HepG2 (cell line): ENCODE data around the gene F12. TPM values are rescaled to one million over a fixed set of nuclear protein-coding genes. Genes with fewer than 3 reads are reported as not detected.
A peak's percentile ranks its signal among the peaks of the same experiment; 100 is the strongest.

ENCODE experiments used
- CC2D1A ChIP-seq: sonication (generic); formaldehyde crosslinking; IDR thresholded peaks from 2 replicates; pipeline ENCODE4 v1.8.1; 2023; ENCODE audit warnings: mild to moderate bottlenecking, missing genetic modification reagents
- CREM ChIP-seq, 2 experiments: sonication (generic) in 1 of 2; formaldehyde crosslinking in 1 of 2; IDR thresholded peaks; 2 replicates each; pipeline versions ENCODE4 v1.4.0 to v1.6.1; 2016 to 2020; ENCODE audit warnings: antibody characterized with exemption in 1 of 2, mild to moderate bottlenecking in 1 of 2, missing genetic modification reagents in 1 of 2
- HES4 ChIP-seq: sonication (generic); formaldehyde crosslinking; IDR thresholded peaks from 2 replicates; pipeline ENCODE4 v1.9.0; 2021; ENCODE audit warnings: mild to moderate bottlenecking, missing genetic modification reagents, borderline replicate concordance
- HMG20B ChIP-seq: conservative IDR thresholded peaks from 2 replicates; pipeline ENCODE4 v1.6.1; 2016; ENCODE audit warnings: missing genetic modification reagents, missing compliant biosample characterization
- MAFG ChIP-seq: sonication (generic); formaldehyde crosslinking; IDR thresholded peaks from 2 replicates; pipeline ENCODE4 v1.5.1; 2020; ENCODE audit warnings: mild to moderate bottlenecking, missing genetic modification reagents
- MBD4 ChIP-seq: IDR thresholded peaks from 2 replicates; pipeline ENCODE4 v1.6.1; 2012; ENCODE audit warnings: low read length, inconsistent platforms, borderline replicate concordance
- SAFB2 ChIP-seq: sonication (generic); formaldehyde crosslinking; IDR thresholded peaks from 2 replicates; pipeline ENCODE4 v1.5.1; 2020; ENCODE audit warnings: missing genetic modification reagents, low read depth, mild to moderate bottlenecking, borderline replicate concordance
- SMAD3 ChIP-seq: sonication (generic); formaldehyde crosslinking; IDR thresholded peaks from 2 replicates; pipeline ENCODE4 v1.4.0; 2020; ENCODE audit warnings: missing genetic modification reagents
- SMARCE1 ChIP-seq: fragments of 450-650 bp; IDR thresholded peaks from 2 replicates; pipeline ENCODE4 v1.6.1; 2017; ENCODE audit warnings: borderline replicate concordance
- U2AF2 ChIP-seq: fragments of 200-400 bp; formaldehyde crosslinking; IDR thresholded peaks from 2 replicates; pipeline ENCODE4 v1.6.1; 2017; ENCODE audit warnings: low read depth, mild to moderate bottlenecking, low read length
- ZBTB42 ChIP-seq: sonication (generic); formaldehyde crosslinking; IDR thresholded peaks from 2 replicates; pipeline ENCODE4 v1.5.0; 2020; ENCODE audit warnings: mild to moderate bottlenecking, missing genetic modification reagents
- ZFP37 ChIP-seq: sonication (generic); formaldehyde crosslinking; IDR thresholded peaks from 2 replicates; pipeline ENCODE4 v1.4.0; 2020; ENCODE audit warnings: missing genetic modification reagents, borderline replicate concordance
- ZNF441 ChIP-seq: sonication (generic); formaldehyde crosslinking; IDR thresholded peaks from 2 replicates; pipeline ENCODE4 v1.7.0; 2021; ENCODE audit warnings: missing genetic modification reagents, borderline replicate concordance
- ZNF510 ChIP-seq: sonication (generic); formaldehyde crosslinking; IDR thresholded peaks from 2 replicates; pipeline ENCODE4 v1.4.0; 2020; ENCODE audit warnings: low read depth, mild to moderate bottlenecking, missing genetic modification reagents
- ZNF580 ChIP-seq: IDR thresholded peaks from 2 replicates; pipeline ENCODE4 v1.6.1; 2016; ENCODE audit warnings: low read depth, borderline replicate concordance
- ZNF737 ChIP-seq: sonication (generic); formaldehyde crosslinking; IDR thresholded peaks from 2 replicates; pipeline ENCODE4 v1.5.0; 2020; ENCODE audit warnings: missing genetic modification reagents, mild to moderate bottlenecking, borderline replicate concordance
- ZNF790 ChIP-seq: sonication (generic); formaldehyde crosslinking; IDR thresholded peaks from 2 replicates; pipeline ENCODE4 v1.8.0; 2022; ENCODE audit warnings: missing genetic modification reagents, mild to moderate bottlenecking, borderline replicate concordance
- ZNF879 ChIP-seq: sonication (generic); formaldehyde crosslinking; IDR thresholded peaks from 2 replicates; pipeline ENCODE4 v1.8.1; 2023; ENCODE audit warnings: missing genetic modification reagents
- polyA plus RNA-seq, 8 experiments: library from polyadenylated mRNA; depleted of rRNA in 3 of 8; stranded (reverse) in 7 of 8; unstranded in 1 of 8; fragments of >200 nt; fragmentation: Illumina TruSeq in 4 of 8; extraction: Trizol in 4 of 8; gene quantifications; 2 replicates each; pipeline versions ENCODE4 v1.2.1 to v1.2.3, GENCODE V29; 2011 to 2016; ENCODE audit warnings: low read depth in 4 of 8, missing spikeins in 1 of 8, mixed read lengths in 1 of 8; ENCODE audit not compliant: insufficient read depth in 1 of 8
- total RNA-seq, 5 experiments: library from RNA; depleted of rRNA; stranded (reverse); fragments of >200 nt; fragmentation: Illumina TruSeq; extraction: Trizol; gene quantifications; 2 replicates each; pipeline ENCODE4 v1.2.3, GENCODE V29; 2016; ENCODE audit warnings: low read depth in 1 of 5
- TF ChIP-seq, protein P1 (sequence below): IDR thresholded peaks from 2 replicates; pipeline ENCODE4 v1.6.1; 2012; ENCODE audit warnings: low read length, improper control_type of control experiment
- TF ChIP-seq, protein P2 (sequence below): sonication (generic); formaldehyde crosslinking; IDR thresholded peaks from 2 replicates; pipeline ENCODE4 v1.4.0; 2020; ENCODE audit warnings: missing genetic modification reagents
- TF ChIP-seq, protein P3 (sequence below): IDR thresholded peaks from 2 replicates; pipeline ENCODE4 v1.6.1; 2016; ENCODE audit warnings: missing compliant biosample characterization, missing genetic modification reagents, borderline replicate concordance

Gene F12
- total and polyA plus RNA-seq, 2 of the 13 experiments (the other 11 are each of a cell fraction or from before 2014, with no cell fraction given), result 2.5 to 3.0 TPM

- TF ChIP-seq CREM (IDR thresholded peaks at IDR 0.05), result no peak
- TF ChIP-seq CREM (CRISPR knock-in tag; IDR thresholded peaks at IDR 0.05), result no peak
- no peak for TF ChIP-seq ZFP37 (CRISPR knock-in tag)
- peak; percentile 79; the same call in 1 of the 2 replicates for TF ChIP-seq ZNF790
- TF ChIP-seq U2AF2, result no peak
- TF ChIP-seq, protein P1, sequence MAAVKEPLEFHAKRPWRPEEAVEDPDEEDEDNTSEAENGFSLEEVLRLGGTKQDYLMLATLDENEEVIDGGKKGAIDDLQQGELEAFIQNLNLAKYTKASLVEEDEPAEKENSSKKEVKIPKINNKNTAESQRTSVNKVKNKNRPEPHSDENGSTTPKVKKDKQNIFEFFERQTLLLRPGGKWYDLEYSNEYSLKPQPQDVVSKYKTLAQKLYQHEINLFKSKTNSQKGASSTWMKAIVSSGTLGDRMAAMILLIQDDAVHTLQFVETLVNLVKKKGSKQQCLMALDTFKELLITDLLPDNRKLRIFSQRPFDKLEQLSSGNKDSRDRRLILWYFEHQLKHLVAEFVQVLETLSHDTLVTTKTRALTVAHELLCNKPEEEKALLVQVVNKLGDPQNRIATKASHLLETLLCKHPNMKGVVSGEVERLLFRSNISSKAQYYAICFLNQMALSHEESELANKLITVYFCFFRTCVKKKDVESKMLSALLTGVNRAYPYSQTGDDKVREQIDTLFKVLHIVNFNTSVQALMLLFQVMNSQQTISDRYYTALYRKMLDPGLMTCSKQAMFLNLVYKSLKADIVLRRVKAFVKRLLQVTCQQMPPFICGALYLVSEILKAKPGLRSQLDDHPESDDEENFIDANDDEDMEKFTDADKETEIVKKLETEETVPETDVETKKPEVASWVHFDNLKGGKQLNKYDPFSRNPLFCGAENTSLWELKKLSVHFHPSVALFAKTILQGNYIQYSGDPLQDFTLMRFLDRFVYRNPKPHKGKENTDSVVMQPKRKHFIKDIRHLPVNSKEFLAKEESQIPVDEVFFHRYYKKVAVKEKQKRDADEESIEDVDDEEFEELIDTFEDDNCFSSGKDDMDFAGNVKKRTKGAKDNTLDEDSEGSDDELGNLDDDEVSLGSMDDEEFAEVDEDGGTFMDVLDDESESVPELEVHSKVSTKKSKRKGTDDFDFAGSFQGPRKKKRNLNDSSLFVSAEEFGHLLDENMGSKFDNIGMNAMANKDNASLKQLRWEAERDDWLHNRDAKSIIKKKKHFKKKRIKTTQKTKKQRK, result no peak
- TF ChIP-seq ZBTB42 (CRISPR knock-in tag), result 0 out of 2 replicates have a peak, but pooled peaks have one; percentile 63
- no peak for TF ChIP-seq ZNF510
- TF ChIP-seq CC2D1A, result 0 out of 2 replicates have a peak, but pooled peaks have one; percentile 48
- TF ChIP-seq, protein P2, sequence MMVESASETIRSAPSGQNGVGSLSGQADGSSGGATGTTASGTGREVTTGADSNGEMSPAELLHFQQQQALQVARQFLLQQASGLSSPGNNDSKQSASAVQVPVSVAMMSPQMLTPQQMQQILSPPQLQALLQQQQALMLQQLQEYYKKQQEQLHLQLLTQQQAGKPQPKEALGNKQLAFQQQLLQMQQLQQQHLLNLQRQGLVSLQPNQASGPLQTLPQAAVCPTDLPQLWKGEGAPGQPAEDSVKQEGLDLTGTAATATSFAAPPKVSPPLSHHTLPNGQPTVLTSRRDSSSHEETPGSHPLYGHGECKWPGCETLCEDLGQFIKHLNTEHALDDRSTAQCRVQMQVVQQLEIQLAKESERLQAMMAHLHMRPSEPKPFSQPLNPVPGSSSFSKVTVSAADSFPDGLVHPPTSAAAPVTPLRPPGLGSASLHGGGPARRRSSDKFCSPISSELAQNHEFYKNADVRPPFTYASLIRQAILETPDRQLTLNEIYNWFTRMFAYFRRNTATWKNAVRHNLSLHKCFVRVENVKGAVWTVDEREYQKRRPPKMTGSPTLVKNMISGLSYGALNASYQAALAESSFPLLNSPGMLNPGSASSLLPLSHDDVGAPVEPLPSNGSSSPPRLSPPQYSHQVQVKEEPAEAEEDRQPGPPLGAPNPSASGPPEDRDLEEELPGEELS (CRISPR knock-in tag), result no peak
- TF ChIP-seq ZNF737 (CRISPR knock-in tag), result no peak
- no peak for TF ChIP-seq MBD4
- TF ChIP-seq ZNF879, result no peak
- TF ChIP-seq, protein P3, sequence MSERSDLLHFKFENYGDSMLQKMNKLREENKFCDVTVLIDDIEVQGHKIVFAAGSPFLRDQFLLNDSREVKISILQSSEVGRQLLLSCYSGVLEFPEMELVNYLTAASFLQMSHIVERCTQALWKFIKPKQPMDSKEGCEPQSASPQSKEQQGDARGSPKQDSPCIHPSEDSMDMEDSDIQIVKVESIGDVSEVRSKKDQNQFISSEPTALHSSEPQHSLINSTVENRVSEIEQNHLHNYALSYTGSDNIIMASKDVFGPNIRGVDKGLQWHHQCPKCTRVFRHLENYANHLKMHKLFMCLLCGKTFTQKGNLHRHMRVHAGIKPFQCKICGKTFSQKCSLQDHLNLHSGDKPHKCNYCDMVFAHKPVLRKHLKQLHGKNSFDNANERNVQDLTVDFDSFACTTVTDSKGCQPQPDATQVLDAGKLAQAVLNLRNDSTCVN (CRISPR knock-in tag), result no peak
- TF ChIP-seq SMAD3, result 0 out of 2 replicates have a peak, but pooled peaks have one; percentile 30
- TF ChIP-seq SMARCE1, result no peak
- peak; percentile 76 for TF ChIP-seq HES4 (CRISPR knock-in tag)
- TF ChIP-seq HMG20B, result 0 out of 2 replicates have a peak, but pooled peaks have one; percentile 26
- TF ChIP-seq MAFG (CRISPR knock-in tag), result no peak
- TF ChIP-seq ZNF580 (CRISPR knock-in tag), result peak; percentile 77; the same call in 1 of the 2 replicates
- no peak; the same call in 1 of the 2 replicates for TF ChIP-seq ZNF441 (CRISPR knock-in tag)
- TF ChIP-seq SAFB2 (CRISPR knock-in tag), result peak; percentile 56; the same call in 1 of the 2 replicates
These were observed 45.8 kb upstream of the F12 start (continued) for GRCh38 chr5:177455036-177455660.
